Astrocyte (in vitro differentiated cells and primary cell): ENCODE results near the gene CDK6. TPM values are rescaled to one million over a fixed set of nuclear protein-coding genes. Genes with fewer than 3 reads are reported as not detected.

Experiments used
- DNase-seq: peaks from one replicate; pipeline ENCODE4 v3.0.0-alpha.2; 2010; ENCODE audit warnings: low read depth
- FAIRE-seq: peaks from 2 replicates; lab custom pipeline; 2011; peaks lifted over from hg19 to GRCh38; lab: Jason Lieb, UNC
- H2AFZ ChIP-seq: 2 replicates; pipeline ENCODE4 v1.6.0; 2012; ENCODE audit warnings: low read depth, low read length, inconsistent platforms
- H3K27ac ChIP-seq: 2 replicates; pipeline ENCODE4 v1.5.1; 2011; ENCODE audit warnings: low read depth, low read length, inconsistent platforms
- H3K27me3 ChIP-seq: 2 replicates; pipeline ENCODE4 v1.6.0; 2011; ENCODE audit warnings: low read length, inconsistent platforms; ENCODE audit not compliant: insufficient read depth
- H3K36me3 ChIP-seq: 2 replicates; pipeline ENCODE4 v1.5.1; 2011; ENCODE audit warnings: low read length, inconsistent platforms; ENCODE audit not compliant: insufficient read depth
- H3K4me1 ChIP-seq: 2 replicates; pipeline ENCODE4 v1.5.1; 2011; ENCODE audit warnings: low read length, inconsistent platforms; ENCODE audit not compliant: insufficient read depth
- H3K4me2 ChIP-seq: 2 replicates; pipeline ENCODE4 v1.6.0; 2012; ENCODE audit warnings: low read length, inconsistent platforms
- H3K4me3 ChIP-seq: 2 replicates; pipeline ENCODE4 v1.5.1; 2011; ENCODE audit warnings: low read depth, mild to moderate bottlenecking, low read length, inconsistent platforms; ENCODE audit not compliant: insufficient read depth
- H3K79me2 ChIP-seq: 2 replicates; pipeline ENCODE4 v1.6.0; 2012; ENCODE audit warnings: mild to moderate bottlenecking, low read length, inconsistent platforms; ENCODE audit not compliant: insufficient read depth
- H3K9ac ChIP-seq: 2 replicates; pipeline ENCODE4 v1.6.0; 2012; ENCODE audit warnings: mild to moderate bottlenecking, low read length, inconsistent platforms
- H3K9me3 ChIP-seq: 2 replicates; pipeline ENCODE4 v1.5.1; 2012; ENCODE audit warnings: low read depth, mild to moderate bottlenecking, low read length, inconsistent platforms; ENCODE audit not compliant: insufficient read depth
- H4K20me1 ChIP-seq: 2 replicates; pipeline ENCODE4 v1.6.0; 2012; ENCODE audit warnings: low read length, inconsistent platforms; ENCODE audit not compliant: insufficient read depth
- H3K27ac Mint-ChIP-seq: one replicate; pipeline ENCODE4 v1.8.0; 2021; ENCODE audit warnings: mild to moderate bottlenecking, mixed read lengths; ENCODE audit not compliant: unreplicated experiment
- H3K27me3 Mint-ChIP-seq: one replicate; pipeline ENCODE4 v1.8.0; 2021; ENCODE audit warnings: low read depth, mixed read lengths; ENCODE audit not compliant: unreplicated experiment
- H3K36me3 Mint-ChIP-seq: one replicate; pipeline ENCODE4 v1.8.0; 2021; ENCODE audit warnings: low read depth, mixed read lengths; ENCODE audit not compliant: unreplicated experiment
- H3K4me1 Mint-ChIP-seq: one replicate; pipeline ENCODE4 v1.8.0; 2021; ENCODE audit warnings: low read depth, mixed read lengths; ENCODE audit not compliant: unreplicated experiment
- H3K4me3 Mint-ChIP-seq: one replicate; pipeline ENCODE4 v1.8.0; 2021; ENCODE audit warnings: mild to moderate bottlenecking, moderate library complexity, mixed read lengths; ENCODE audit not compliant: unreplicated experiment
- H3K9me3 Mint-ChIP-seq: one replicate; pipeline ENCODE4 v1.8.0; 2021; ENCODE audit warnings: mild to moderate bottlenecking, mixed read lengths; ENCODE audit not compliant: unreplicated experiment
- CTCF ChIP-seq: IDR thresholded peaks from 2 replicates; pipeline ENCODE4 v1.5.1; 2011; ENCODE audit warnings: low read depth, mild to moderate bottlenecking, inconsistent platforms, low read length, moderate library complexity; ENCODE audit not compliant: insufficient read depth
- EZH2 ChIP-seq: IDR thresholded peaks from 2 replicates; pipeline ENCODE4 v1.6.1; 2012; ENCODE audit warnings: mild to moderate bottlenecking, low read length, inconsistent platforms; ENCODE audit not compliant: insufficient read depth
- total RNA-seq: library from RNA; stranded (reverse); gene quantifications from 2 replicates; pipeline ENCODE4 v1.2.1, GENCODE V29; 2021

CDK6 gene
- total RNA-seq, 1 donor from 2014 or later = 160 TPM

- Histone ChIP-seq H3K4me3 (no peak overlapping the region), H2AFZ (no peak overlapping the region), H3K9ac (no peak overlapping the region), H3K27ac (no peak overlapping the region), H3K27me3 (no peaks in the 10 kb centered on the region), H3K4me1 (no peaks in the 10 kb centered on the region), H4K20me1 (no peaks in the 10 kb centered on the region), H3K4me2 (no peak overlapping the region), H3K9me3 (no peaks in the 10 kb centered on the region), H3K79me2 (no peaks in the 10 kb centered on the region), H3K36me3 (no peaks in the 10 kb centered on the region)
- Mint-ChIP-seq H3K27ac (no peak overlapping the region), H3K36me3 (no peaks in the 10 kb centered on the region), H3K9me3 (no peaks in the 10 kb centered on the region), H3K27me3 (peaks cover 7% of the 10 kb centered on the region), H3K4me1 (no peaks in the 10 kb centered on the region), H3K4me3 (no peak overlapping the region)
- FAIRE-seq (no peak), DNase-seq (peak; percentile 34)
- TF ChIP-seq CTCF (no peak), EZH2 (no peak)
Measured at GRCh38 chr7:92595281-92595680, 241.1 kb downstream of the CDK6 start.

GRCh38 chr7:92594746-92595145 lies 241.6 kb downstream of the CDK6 start:
- peaks cover 7% of the 10 kb centered on the region for H3K27me3 Mint-ChIP-seq
- TF ChIP-seq EZH2 = no peak
- no peak for TF ChIP-seq CTCF
- Histone ChIP-seq H3K27ac (no peak overlapping the region), H3K4me1 (no peaks in the 10 kb centered on the region), H3K36me3 (no peaks in the 10 kb centered on the region), H3K9me3 (no peaks in the 10 kb centered on the region), H3K4me3 (no peak overlapping the region), H4K20me1 (peaks cover 2% of the 10 kb centered on the region), H3K9ac (no peak overlapping the region), H3K4me2 (no peak overlapping the region), H3K27me3 (no peaks in the 10 kb centered on the region), H3K79me2 (peaks cover 4% of the 10 kb centered on the region), H2AFZ (no peak overlapping the region)
- no peaks in the 10 kb centered on the region for H3K36me3 Mint-ChIP-seq
- no peaks in the 10 kb centered on the region for H3K9me3 Mint-ChIP-seq
- no peak overlapping the region for H3K27ac Mint-ChIP-seq
- no peak overlapping the region for H3K4me3 Mint-ChIP-seq
- no peak for DNase-seq
- FAIRE-seq = no peak
- no peaks in the 10 kb centered on the region for H3K4me1 Mint-ChIP-seq

GRCh38 chr7:92590711-92591310 lies 245.6 kb downstream of the CDK6 start:
- H3K9me3 Mint-ChIP-seq = no peaks in the 10 kb centered on the region
- H3K27me3 Mint-ChIP-seq = peaks cover 7% of the 10 kb centered on the region
- peaks cover 10% of the 10 kb centered on the region for H3K4me1 Mint-ChIP-seq
- DNase-seq (no peak), FAIRE-seq (no peak)
- no peaks in the 10 kb centered on the region for H3K36me3 ChIP-seq
- peaks cover 41% of the 10 kb centered on the region for H4K20me1 ChIP-seq
- peak overlapping the region; percentile 93 for H3K9ac ChIP-seq
- H3K79me2 ChIP-seq = peaks cover 43% of the 10 kb centered on the region
- no peaks in the 10 kb centered on the region for H3K36me3 Mint-ChIP-seq
- peaks cover 9% of the 10 kb centered on the region for H3K4me1 ChIP-seq
- no peaks in the 10 kb centered on the region for H3K27me3 ChIP-seq
- H3K4me2 ChIP-seq = peak overlapping the region; percentile 97
- H3K4me3 ChIP-seq = peak overlapping the region; percentile 92
- no peak overlapping the region for H3K27ac Mint-ChIP-seq
- H2AFZ ChIP-seq = peak overlapping the region; percentile 90
- H3K27ac ChIP-seq = no peak overlapping the region
- peak overlapping the region; percentile 87 for H3K4me3 Mint-ChIP-seq
- TF ChIP-seq EZH2 = no peak
- TF ChIP-seq CTCF = no peak
- no peaks in the 10 kb centered on the region for H3K9me3 ChIP-seq
